Measurements from ENCODE around the gene SHH. TPM values are rescaled to one million over a fixed set of nuclear protein-coding genes. Genes with fewer than 3 reads are reported as not detected.

The SHH gene
- polyA plus RNA-seq, 1 experiment: not detected

DNA sequence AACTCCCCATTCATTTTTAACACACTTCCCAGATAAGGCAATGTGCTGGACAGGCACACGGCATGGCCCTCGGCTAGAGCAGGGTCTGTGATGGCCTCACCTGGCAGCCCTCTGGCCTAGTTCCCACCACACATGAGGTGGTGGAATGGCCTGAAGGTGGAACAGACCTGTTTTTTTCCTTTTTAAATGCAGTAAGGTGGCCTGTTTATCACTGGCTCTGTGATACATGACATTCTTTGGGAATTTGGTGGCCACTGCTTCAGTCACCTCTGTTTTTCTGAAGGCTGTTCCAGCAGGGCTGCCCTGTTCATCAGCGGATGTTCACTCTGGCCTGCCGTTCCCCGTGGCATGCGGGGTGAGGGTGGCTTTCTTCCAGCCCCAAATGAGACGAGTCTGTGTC lies 36.6 kb downstream of the SHH start:
- no peak for DNase-seq (ENCODE audit: low read depth, low spot score)
- TF ChIP-seq, protein P1, sequence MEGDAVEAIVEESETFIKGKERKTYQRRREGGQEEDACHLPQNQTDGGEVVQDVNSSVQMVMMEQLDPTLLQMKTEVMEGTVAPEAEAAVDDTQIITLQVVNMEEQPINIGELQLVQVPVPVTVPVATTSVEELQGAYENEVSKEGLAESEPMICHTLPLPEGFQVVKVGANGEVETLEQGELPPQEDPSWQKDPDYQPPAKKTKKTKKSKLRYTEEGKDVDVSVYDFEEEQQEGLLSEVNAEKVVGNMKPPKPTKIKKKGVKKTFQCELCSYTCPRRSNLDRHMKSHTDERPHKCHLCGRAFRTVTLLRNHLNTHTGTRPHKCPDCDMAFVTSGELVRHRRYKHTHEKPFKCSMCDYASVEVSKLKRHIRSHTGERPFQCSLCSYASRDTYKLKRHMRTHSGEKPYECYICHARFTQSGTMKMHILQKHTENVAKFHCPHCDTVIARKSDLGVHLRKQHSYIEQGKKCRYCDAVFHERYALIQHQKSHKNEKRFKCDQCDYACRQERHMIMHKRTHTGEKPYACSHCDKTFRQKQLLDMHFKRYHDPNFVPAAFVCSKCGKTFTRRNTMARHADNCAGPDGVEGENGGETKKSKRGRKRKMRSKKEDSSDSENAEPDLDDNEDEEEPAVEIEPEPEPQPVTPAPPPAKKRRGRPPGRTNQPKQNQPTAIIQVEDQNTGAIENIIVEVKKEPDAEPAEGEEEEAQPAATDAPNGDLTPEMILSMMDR (IDR thresholded peaks at IDR 0.05; ENCODE audit: low read depth, low read length): no peak
- Histone ChIP-seq H3K27me3 (ENCODE audit: control insufficient read depth, insufficient read depth, low read length) (no peaks in the 10 kb centered on the region), H3K9me3 (ENCODE audit: control insufficient read depth, insufficient read depth, low read length) (no peaks in the 10 kb centered on the region), H3K27ac (ENCODE audit: low read depth, low read length) (no peak overlapping the region), H3K4me3 (ENCODE audit: low read depth, low read length) (no peak overlapping the region)
- ChIA-PET CTCF (interaction anchor here (1.3 kb wide), 1 partner anchor 177 kb away, joined by 4 read pairs; no protein-coding TSS in a partner anchor), POLR2A (no interaction called here)

DNA sequence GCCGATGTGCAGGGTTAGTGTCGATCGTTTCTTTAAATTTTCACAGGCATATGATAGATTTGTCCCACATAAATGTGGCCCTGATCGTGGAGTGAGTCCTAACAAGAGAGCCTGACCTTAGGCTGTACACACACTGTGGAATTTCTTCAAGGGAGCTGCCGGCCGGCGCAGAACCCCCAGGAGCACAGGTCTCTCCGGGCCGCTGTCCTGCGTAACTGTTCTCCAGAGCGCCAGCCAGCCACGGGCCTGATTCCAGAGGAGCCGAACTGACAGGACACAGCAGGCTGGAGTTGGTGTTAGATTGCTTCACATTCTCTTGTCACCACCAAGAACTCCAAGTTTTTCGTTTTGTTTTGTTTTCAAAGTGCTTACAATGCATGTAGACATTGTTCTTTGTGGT lies 37.3 kb downstream of the SHH start:
- TF ChIP-seq, protein P1 (IDR thresholded peaks at IDR 0.05; ENCODE audit: low read depth, low read length): no peak
- no peak overlapping the region for H3K4me3 ChIP-seq (ENCODE audit: low read depth, low read length)
- CTCF ChIA-PET: interaction anchor here (1.0 to 1.1 kb wide), 2 partner anchors 176 to 847 kb away, joined by 3 to 5 read pairs; no protein-coding TSS in a partner anchor

GRCh38 chr7:155773531-155773930 lies 38.7 kb downstream of the SHH start:
- Histone ChIP-seq H3K27me3 (ENCODE audit: control insufficient read depth, insufficient read depth, low read length) (no peaks in the 10 kb centered on the region), H3K9me3 (ENCODE audit: control insufficient read depth, insufficient read depth, low read length) (no peaks in the 10 kb centered on the region), H3K27ac (ENCODE audit: low read depth, low read length) (no peak overlapping the region), H3K4me3 (ENCODE audit: low read depth, low read length) (no peak overlapping the region)
- TF ChIP-seq, protein P1 (IDR thresholded peaks at IDR 0.05; ENCODE audit: low read depth, low read length): no peak
- ChIA-PET CTCF (interaction anchor here (1.1 to 1.8 kb wide), 2 partner anchors 174 to 175 kb away, joined by 5 to 14 read pairs; no protein-coding TSS in a partner anchor), POLR2A (no interaction called here)
- DNase-seq (ENCODE audit: low read depth, low spot score): no peak

More for the DNA sequence above, 37.3 kb downstream of the SHH start:
- Histone ChIP-seq H3K9me3 (ENCODE audit: control insufficient read depth, insufficient read depth, low read length) (no peaks in the 10 kb centered on the region), H3K27me3 (ENCODE audit: control insufficient read depth, insufficient read depth, low read length) (no peaks in the 10 kb centered on the region), H3K27ac (ENCODE audit: low read depth, low read length) (no peak overlapping the region)
- POLR2A ChIA-PET: no interaction called here
- no peak for DNase-seq (ENCODE audit: low read depth, low spot score)

DNA sequence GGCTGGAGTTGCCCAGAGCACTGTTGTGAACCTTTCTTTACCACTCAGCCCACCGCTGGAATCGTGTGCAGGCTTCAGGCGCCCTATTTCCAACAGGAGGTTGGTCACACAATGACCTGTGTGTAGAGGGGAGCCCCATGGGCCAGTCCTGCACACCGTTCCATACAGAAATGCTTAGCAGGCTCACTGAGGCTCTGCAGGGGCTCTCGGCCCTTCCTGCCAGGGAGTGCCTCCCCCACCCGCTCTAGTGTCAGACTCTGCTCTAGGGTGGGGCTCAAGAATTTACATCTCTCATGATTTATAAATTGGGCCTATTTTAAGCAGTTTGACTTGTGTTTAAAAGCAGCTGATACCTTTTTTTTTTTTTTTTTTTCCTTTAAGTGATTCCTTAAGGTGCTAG lies 42.0 kb downstream of the SHH start:
- Histone ChIP-seq H3K27me3 (ENCODE audit: control insufficient read depth, insufficient read depth, low read length) (no peaks in the 10 kb centered on the region), H3K9me3 (ENCODE audit: control insufficient read depth, insufficient read depth, low read length) (no peaks in the 10 kb centered on the region), H3K27ac (ENCODE audit: low read depth, low read length) (peak overlapping the region; percentile 11), H3K4me3 (ENCODE audit: low read depth, low read length) (no peak overlapping the region)
- no peak for DNase-seq (ENCODE audit: low read depth, low spot score)
- TF ChIP-seq, protein P1 (IDR thresholded peaks at IDR 0.05; ENCODE audit: low read depth, low read length): no peak
- ChIA-PET CTCF (interaction anchor here (0.6 to 6.8 kb wide), 5 partner anchors 9 to 993 kb away, joined by 3 to 145 read pairs (median 4); no protein-coding TSS in a partner anchor), POLR2A (no interaction called here)

- no peak overlapping the region for H3K4me3 ChIP-seq (ENCODE audit: low read depth, low read length)
- H3K9me3 ChIP-seq (ENCODE audit: control insufficient read depth, insufficient read depth, low read length): no peaks in the 10 kb centered on the region
- ChIA-PET POLR2A (no interaction called here), CTCF (interaction anchor here (3.3 to 6.8 kb wide), 2 partner anchors 16 to 171 kb away, joined by 14 to 145 read pairs; no protein-coding TSS in a partner anchor)
- no peaks in the 10 kb centered on the region for H3K27me3 ChIP-seq (ENCODE audit: control insufficient read depth, insufficient read depth, low read length)
- TF ChIP-seq, protein P1 (IDR thresholded peaks at IDR 0.05; ENCODE audit: low read depth, low read length): no peak
- no peak overlapping the region for H3K27ac ChIP-seq (ENCODE audit: low read depth, low read length)
- no peak for DNase-seq (ENCODE audit: low read depth, low spot score)
Measured at GRCh38 chr7:155769701-155770100, 42.6 kb downstream of the SHH start.
